Ascending aorta (tissue), 2 donors: Measurements from ENCODE around the gene ATG4B. TPM values are rescaled to one million over a fixed set of nuclear protein-coding genes. Genes with fewer than 3 reads are reported as not detected.
"Not testable (repeated sequence)": the region's sequence is repeated elsewhere in the genome, so short reads cannot be mapped to it uniquely, and the experiment has no call there.

Experiments
- DNase-seq, 2 donors: peaks; one replicate each; pipeline ENCODE4 v3.0.0-alpha.2; 2019; ENCODE audit warnings: low spot score in 2 of 2
- H3K27ac ChIP-seq, 2 donors: fragments of 200-600 bp; sonication (generic); one replicate each; pipeline ENCODE4 v1.5.1; 2016 to 2017; ENCODE audit warnings: mild to moderate bottlenecking in 1 of 2
- H3K27me3 ChIP-seq: fragments of 200-600 bp; sonication (generic); one replicate; pipeline ENCODE4 v1.5.1; 2017
- H3K36me3 ChIP-seq, 2 donors: fragments of 200-600 bp; sonication (generic); one replicate each; pipeline ENCODE4 v1.5.1; 2016
- H3K4me1 ChIP-seq, 2 donors: fragments of 200-600 bp; sonication (generic); one replicate each; pipeline ENCODE4 v1.5.1; 2016 to 2017; ENCODE audit warnings: mild to moderate bottlenecking in 1 of 2
- H3K4me3 ChIP-seq, 2 donors: fragments of 200-600 bp; sonication (generic); one replicate each; pipeline ENCODE4 v1.5.1; 2016 to 2017; ENCODE audit warnings: mild to moderate bottlenecking in 1 of 2
- H3K9me3 ChIP-seq, 2 donors: fragments of 200-600 bp; sonication (generic); one replicate each; pipeline ENCODE4 v1.5.1; 2016
- intact Hi-C: fragments of 100-400 bp; cut with DNase I; formaldehyde crosslinking; loops from one replicate; pipeline ENCODE4 v1.15.1; 2023
- total RNA-seq: library from RNA; depleted of rRNA; stranded (reverse); fragments of >200 nt; gene quantifications from one replicate; pipeline ENCODE4 v1.1.0, GENCODE V29; 2016
- TF ChIP-seq, protein P1 (sequence below), 3 experiments: fragments of 200-600 bp in 2 of 3; fragments of 450-650 bp in 1 of 3; sonication (generic) in 2 of 3; IDR thresholded peaks; one replicate each; pipeline ENCODE4 v1.5.1; 2016 to 2019; ENCODE audit warnings: antibody characterized with exemption in 3 of 3, mild to moderate bottlenecking in 1 of 3, moderate library complexity in 1 of 3

Gene ATG4B
- total RNA-seq: 225 TPM

- peak; percentile 26 to 88 for DNase-seq
- Histone ChIP-seq H3K27ac (peak within 1 kb of the TSS; percentile 99), H3K36me3 (peaks cover 14 to 18% of the 10 kb centered on the region in 2 donors), H3K27me3 (no peaks in the 10 kb centered on the region), H3K4me3 (peak within 1 kb of the TSS; percentile 89 to 100), H3K4me1 (peaks cover 17 to 29% of the 10 kb centered on the region in 2 donors), H3K9me3 (no peaks in the 10 kb centered on the region)
- intact Hi-C loops: loop anchor here (1.0 kb wide), 7 partner anchors 27 to 487 kb away; partner anchors contain the start of genes DTYMK, FARP2, HDLBP and ING5
- TF ChIP-seq, protein P1, sequence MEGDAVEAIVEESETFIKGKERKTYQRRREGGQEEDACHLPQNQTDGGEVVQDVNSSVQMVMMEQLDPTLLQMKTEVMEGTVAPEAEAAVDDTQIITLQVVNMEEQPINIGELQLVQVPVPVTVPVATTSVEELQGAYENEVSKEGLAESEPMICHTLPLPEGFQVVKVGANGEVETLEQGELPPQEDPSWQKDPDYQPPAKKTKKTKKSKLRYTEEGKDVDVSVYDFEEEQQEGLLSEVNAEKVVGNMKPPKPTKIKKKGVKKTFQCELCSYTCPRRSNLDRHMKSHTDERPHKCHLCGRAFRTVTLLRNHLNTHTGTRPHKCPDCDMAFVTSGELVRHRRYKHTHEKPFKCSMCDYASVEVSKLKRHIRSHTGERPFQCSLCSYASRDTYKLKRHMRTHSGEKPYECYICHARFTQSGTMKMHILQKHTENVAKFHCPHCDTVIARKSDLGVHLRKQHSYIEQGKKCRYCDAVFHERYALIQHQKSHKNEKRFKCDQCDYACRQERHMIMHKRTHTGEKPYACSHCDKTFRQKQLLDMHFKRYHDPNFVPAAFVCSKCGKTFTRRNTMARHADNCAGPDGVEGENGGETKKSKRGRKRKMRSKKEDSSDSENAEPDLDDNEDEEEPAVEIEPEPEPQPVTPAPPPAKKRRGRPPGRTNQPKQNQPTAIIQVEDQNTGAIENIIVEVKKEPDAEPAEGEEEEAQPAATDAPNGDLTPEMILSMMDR (IDR thresholded peaks at IDR 0.05): no peak
Measured at GRCh38 chr2:241637018-241637794, at the start of gene ATG4B, which contains the start of gene THAP4. ATG4B (plus strand) TSS chr2:241637693; CDS start chr2:241637715, 22 bp downstream. THAP4 (minus strand) TSS chr2:241637158; CDS start chr2:241637017, 141 bp downstream.

GRCh38 chr2:241589863-241590262, 47.6 kb upstream of the ATG4B start:
- DNase-seq, H3K4me3 ChIP-seq, H3K27me3 ChIP-seq, intact Hi-C loops, H3K4me1 ChIP-seq, H3K27ac ChIP-seq: not testable (repeated sequence)
- Histone ChIP-seq H3K9me3 (peaks cover 11 to 28% of the 10 kb centered on the region in 2 donors), H3K36me3 (peaks cover 11 to 52% of the 10 kb centered on the region in 2 donors)

- intact Hi-C loops, H3K27ac ChIP-seq, H3K27me3 ChIP-seq, H3K4me3 ChIP-seq, H3K4me1 ChIP-seq, DNase-seq: not testable (repeated sequence)
- peaks cover 11 to 28% of the 10 kb centered on the region in 2 donors for H3K9me3 ChIP-seq
- H3K36me3 ChIP-seq: peaks cover 19 to 53% of the 10 kb centered on the region in 2 donors
Measured at GRCh38 chr2:241590496-241591455, 46.7 kb upstream of the ATG4B start.

GRCh38 chr2:241592126-241592845, 45.2 kb upstream of the ATG4B start:
- no peak overlapping the region for H3K27ac ChIP-seq
- TF ChIP-seq, protein P1 (IDR thresholded peaks at IDR 0.05): no peak
- H3K36me3 ChIP-seq: peaks cover 14 to 45% of the 10 kb centered on the region in 2 donors
- H3K9me3 ChIP-seq: peaks cover 5 to 14% of the 10 kb centered on the region in 2 donors
- no peak for DNase-seq
- no peaks in the 10 kb centered on the region for H3K27me3 ChIP-seq
- no peak overlapping the region for H3K4me3 ChIP-seq
- intact Hi-C loops: no loop called here
- no peaks in the 10 kb centered on the region for H3K4me1 ChIP-seq

DNA sequence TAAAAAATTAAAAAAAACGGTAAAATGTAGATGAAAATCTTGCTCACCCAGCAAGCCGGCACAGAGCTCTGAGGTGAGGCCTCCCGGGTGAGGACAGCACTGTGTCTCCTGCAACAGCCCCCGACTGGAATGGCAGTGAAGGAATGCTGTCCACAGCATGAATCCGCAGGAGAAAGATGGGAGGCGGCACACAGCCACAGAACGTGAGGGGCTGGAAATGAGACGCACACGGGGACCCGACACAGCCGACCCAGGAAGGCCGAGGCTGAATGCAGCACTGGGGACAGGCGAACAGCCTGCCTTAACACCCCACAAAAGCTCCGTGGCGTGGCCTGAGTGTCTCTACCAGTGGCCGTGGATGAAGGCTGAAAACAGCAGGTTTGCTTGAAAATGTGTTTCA, 44.2 kb upstream of the ATG4B start:
- intact Hi-C loops: no loop called here
- no peaks in the 10 kb centered on the region for H3K27me3 ChIP-seq
- peaks cover 0 to 4% of the 10 kb centered on the region in 2 donors for H3K9me3 ChIP-seq
- no peak overlapping the region for H3K27ac ChIP-seq
- H3K4me1 ChIP-seq: no peaks in the 10 kb centered on the region
- peaks cover 10 to 45% of the 10 kb centered on the region in 2 donors for H3K36me3 ChIP-seq
- DNase-seq: no peak
- H3K4me3 ChIP-seq: no peak overlapping the region
- TF ChIP-seq, protein P1 (IDR thresholded peaks at IDR 0.05): no peak

DNA sequence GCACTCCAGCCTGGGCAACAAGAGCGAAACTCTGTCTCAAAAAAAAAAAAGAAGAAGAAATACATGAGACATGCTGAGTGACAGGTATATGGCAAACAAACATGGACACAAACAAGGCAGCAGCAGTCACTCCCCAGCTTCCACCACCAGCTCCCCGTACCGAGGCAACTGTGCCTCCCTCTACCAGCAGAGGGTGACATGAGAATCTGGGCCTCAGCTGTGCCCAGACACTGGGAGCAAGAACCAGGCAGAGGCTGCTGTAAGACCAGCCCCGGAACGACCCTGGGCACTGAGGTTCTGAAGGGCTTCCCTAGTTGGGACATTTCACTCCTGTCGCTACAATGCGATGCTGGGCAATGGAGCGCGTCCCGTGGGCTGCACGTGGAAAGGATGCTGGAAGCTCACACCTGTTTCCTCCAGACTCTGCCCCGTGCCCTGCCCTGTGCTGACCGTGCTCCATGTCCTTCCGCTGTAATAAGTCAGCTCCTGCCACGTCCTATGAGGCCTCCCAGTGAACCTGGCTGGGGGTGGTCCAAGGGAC, 41.8 kb upstream of the ATG4B start:
- H3K4me1 ChIP-seq: no peaks in the 10 kb centered on the region
- DNase-seq: no peak
- no peaks in the 10 kb centered on the region for H3K27me3 ChIP-seq
- intact Hi-C loops: no loop called here
- peaks cover 15 to 45% of the 10 kb centered on the region in 2 donors for H3K36me3 ChIP-seq
- H3K4me3 ChIP-seq: no peak overlapping the region
- TF ChIP-seq, protein P1 (IDR thresholded peaks at IDR 0.05): no peak
- H3K9me3 ChIP-seq: no peaks in the 10 kb centered on the region
- H3K27ac ChIP-seq: no peak overlapping the region
